HepG2 (cell line): Measurements from ENCODE around the gene PRSS33. TPM values are rescaled to one million over a fixed set of nuclear protein-coding genes. Genes with fewer than 3 reads are reported as not detected.

Source experiments
- ATAC-seq: fragments of 200-7000 bp; cut with Tn5 transposase; 3 replicates; pipeline ENCODE4 v1.9.1; 2020; ENCODE audit warnings: mild to moderate bottlenecking, moderate library complexity
- BruUV-seq: library from RNA; stranded (reverse); fragments of 400-500 nt; replicated peaks from 2 replicates; lab custom pipeline; 2021; lab: Mats Ljungman, UMichigan
- CTCF ChIA-PET: fragments of 300-600 bp; formaldehyde crosslinking; extraction: SDS; loops from one replicate; lab custom pipeline; 2021; ENCODE audit warnings: low total read pairs, inconsistent platforms, low intra/inter-chr PET ratio; lab: Yijun Ruan, JAX
- POLR2A ChIA-PET: fragments of 350-600 bp; sonication (Branson Sonifier 250); formaldehyde crosslinking; loops from one replicate; lab custom pipeline; 2020; ENCODE audit warnings: antibody characterized with exemption, inconsistent platforms; lab: Yijun Ruan, JAX
- DNase-seq: peaks from one replicate; pipeline ENCODE4 v3.0.0-alpha.2; 2015; ENCODE audit warnings: low spot score
- FAIRE-seq: peaks from 3 replicates; lab custom pipeline; 2011; peaks lifted over from hg19 to GRCh38; lab: Jason Lieb, UNC
- H2AFZ ChIP-seq: one replicate; pipeline ENCODE4 v1.6.1; 2011; ENCODE audit warnings: low read length, inconsistent platforms
- H3K27ac ChIP-seq: fragments of 300-600 bp; 3 replicates; pipeline ENCODE4 v1.8.0; 2011; ENCODE audit warnings: mixed run types, mild to moderate bottlenecking, mixed read lengths, low read length, inconsistent platforms; ENCODE audit not compliant: insufficient read depth; ENCODE audit errors: extremely low read length
- H3K27me3 ChIP-seq, 2 experiments: fragments of 200-600 bp in 1 of 2; 2 replicates in 1 of 2; 3 replicates in 1 of 2; pipeline versions ENCODE4 v1.6.0 to v1.8.0; 2011; ENCODE audit warnings: low read length in 2 of 2, mild to moderate bottlenecking in 2 of 2, moderate library complexity in 2 of 2, inconsistent platforms in 1 of 2; ENCODE audit not compliant: insufficient read depth in 2 of 2, control insufficient read depth in 1 of 2
- H3K36me3 ChIP-seq, 2 experiments: fragments of 200-600 bp in 1 of 2; replicated peaks in 1 of 2; 2 replicates in 1 of 2; 3 replicates in 1 of 2; pipeline versions ENCODE4 v1.5.1 to v1.8.0; 2011; ENCODE audit warnings: low read length in 2 of 2, inconsistent platforms in 1 of 2; ENCODE audit not compliant: insufficient read depth in 2 of 2, control insufficient read depth in 1 of 2
- H3K4me1 ChIP-seq: 2 replicates; pipeline ENCODE4 v1.5.1; 2012; ENCODE audit warnings: low read length, inconsistent platforms; ENCODE audit not compliant: insufficient read depth
- H3K4me2 ChIP-seq: 2 replicates; pipeline ENCODE4 v1.6.0; 2011; ENCODE audit warnings: low read depth, low read length, inconsistent platforms
- H3K4me3 ChIP-seq, 3 experiments: fragments of 200-600 bp in 1 of 3; sonication (generic), shearing (Covaris generic) in 1 of 3; replicated peaks in 1 of 3; 2 replicates each; pipeline ENCODE4 v1.5.1; 2011 to 2016; ENCODE audit warnings: low read length in 3 of 3, inconsistent platforms in 2 of 3, low read depth in 2 of 3, mild to moderate bottlenecking in 2 of 3, control low read depth in 1 of 3, mixed read lengths in 1 of 3; ENCODE audit not compliant: insufficient read depth in 1 of 3
- H3K79me2 ChIP-seq: one replicate; pipeline ENCODE4 v1.6.1; 2011; ENCODE audit warnings: low read length, inconsistent platforms; ENCODE audit not compliant: insufficient read depth
- H3K9ac ChIP-seq: 2 replicates; pipeline ENCODE4 v1.6.0; 2011; ENCODE audit warnings: mild to moderate bottlenecking, low read depth, low read length, inconsistent platforms; ENCODE audit not compliant: insufficient read depth
- H3K9me3 ChIP-seq: 2 replicates; pipeline ENCODE4 v1.5.1; 2012; ENCODE audit warnings: mild to moderate bottlenecking, low read length
- H4K20me1 ChIP-seq: 2 replicates; pipeline ENCODE4 v1.6.0; 2011; ENCODE audit warnings: inconsistent platforms, mild to moderate bottlenecking, low read length, moderate library complexity; ENCODE audit not compliant: insufficient read depth
- MAF1 ChIP-seq: sonication (generic); formaldehyde crosslinking; IDR thresholded peaks from 2 replicates; pipeline ENCODE4 v1.5.0; 2020; ENCODE audit warnings: missing genetic modification reagents, borderline replicate concordance
- NCOA2 ChIP-seq: sonication (generic); formaldehyde crosslinking; IDR thresholded peaks from 2 replicates; pipeline ENCODE4 v1.8.0; 2022; ENCODE audit warnings: inconsistent platforms
- NRL ChIP-seq: sonication (generic); formaldehyde crosslinking; IDR thresholded peaks from 2 replicates; pipeline ENCODE4 v1.5.0; 2020; ENCODE audit warnings: missing genetic modification reagents, mild to moderate bottlenecking, moderate library complexity, borderline replicate concordance
- POLR2AphosphoS2 ChIP-seq: IDR thresholded peaks from 2 replicates; pipeline ENCODE4 v1.6.1; 2011; ENCODE audit warnings: low read depth, low read length, improper control_type of control experiment
- TBL1XR1 ChIP-seq: fragments of 150-350 bp; IDR thresholded peaks from 2 replicates; pipeline ENCODE4 v1.6.1; 2014; ENCODE audit warnings: borderline replicate concordance, low read length; ENCODE audit not compliant: partially characterized antibody
- THAP8 ChIP-seq: sonication (generic); formaldehyde crosslinking; IDR thresholded peaks from 2 replicates; pipeline ENCODE4 v1.5.1; 2020; ENCODE audit warnings: missing genetic modification reagents, mild to moderate bottlenecking, borderline replicate concordance
- ZFX ChIP-seq: sonication (generic); formaldehyde crosslinking; IDR thresholded peaks from 2 replicates; pipeline ENCODE4 v1.4.0; 2020; ENCODE audit warnings: mild to moderate bottlenecking, low read depth, missing genetic modification reagents, moderate library complexity
- ZNF253 ChIP-seq: sonication (generic); formaldehyde crosslinking; IDR thresholded peaks from 2 replicates; pipeline ENCODE4 v1.8.0; 2022; ENCODE audit warnings: mild to moderate bottlenecking, missing genetic modification reagents, borderline replicate concordance
- ZNF333 ChIP-seq: sonication (generic); formaldehyde crosslinking; IDR thresholded peaks from 2 replicates; pipeline ENCODE4 v1.4.0; 2020; ENCODE audit warnings: mild to moderate bottlenecking, missing genetic modification reagents, borderline replicate concordance
- ZNF382 ChIP-seq: sonication (generic); formaldehyde crosslinking; IDR thresholded peaks from 2 replicates; pipeline ENCODE4 v1.5.0; 2020; ENCODE audit warnings: missing genetic modification reagents, mild to moderate bottlenecking, borderline replicate concordance
- ZNF768 ChIP-seq: sonication (generic); formaldehyde crosslinking; IDR thresholded peaks from 2 replicates; pipeline ENCODE4 v1.4.0; 2020; ENCODE audit warnings: missing genetic modification reagents
- WGBS: methylation state at CpG from one replicate; pipeline ENCODE4 v1.1.6; 2017; ENCODE audit warnings: low lambda C conversion rate; 5-methylcytosine and 5-hydroxymethylcytosine counted together
- in situ Hi-C: cut with HindIII; loops from 2 replicates; pipeline ENCODE4 v1.10.0; 2017; ENCODE audit warnings: low pct_unique_long_range_greater_than_20kb; ENCODE audit not compliant: extremely low pct_ligation_motif_present
- intact Hi-C: fragments of 100-400 bp; cut with micrococcal nuclease; formaldehyde crosslinking; loops from one replicate; pipeline ENCODE4 v1.10.0; 2022; ENCODE audit not compliant: unreplicated experiment
- polyA plus RNA-seq, 8 experiments: library from polyadenylated mRNA; depleted of rRNA in 3 of 8; stranded (reverse) in 7 of 8; unstranded in 1 of 8; fragments of >200 nt; fragmentation: Illumina TruSeq in 4 of 8; extraction: Trizol in 4 of 8; gene quantifications; 2 replicates each; pipeline versions ENCODE4 v1.2.1 to v1.2.3, GENCODE V29; 2011 to 2016; ENCODE audit warnings: low read depth in 4 of 8, missing spikeins in 1 of 8, mixed read lengths in 1 of 8; ENCODE audit not compliant: insufficient read depth in 1 of 8
- total RNA-seq, 5 experiments: library from RNA; depleted of rRNA; stranded (reverse); fragments of >200 nt; fragmentation: Illumina TruSeq; extraction: Trizol; gene quantifications; 2 replicates each; pipeline ENCODE4 v1.2.3, GENCODE V29; 2016; ENCODE audit warnings: low read depth in 1 of 5
- TF ChIP-seq, protein P1 (sequence below): sonication (generic); formaldehyde crosslinking; IDR thresholded peaks from 2 replicates; pipeline ENCODE4 v1.5.1; 2020; ENCODE audit warnings: missing genetic modification reagents, mild to moderate bottlenecking, borderline replicate concordance

PRSS33 gene
- total and polyA plus RNA-seq, 2 of the 13 experiments (the other 11 are each of a cell fraction or from before 2014, with no cell fraction given) = not detected

GRCh38 chr16:2737895-2738418 lies 49.4 kb downstream of the PRSS33 start:
- BruUV-seq = no TSS peak
- intact Hi-C loops (no loop called here), in situ Hi-C loops (no loop called here)
- Histone ChIP-seq H3K9ac (no peak overlapping the region), H3K27ac (no peak overlapping the region), H3K4me3 (no peak overlapping the region), H3K27me3 (no peaks in the 10 kb centered on the region; a peak in 1 of 5 replicates), H3K36me3 (no peaks in the 10 kb centered on the region), H2AFZ (no peak overlapping the region), H3K79me2 (no peaks in the 10 kb centered on the region), H3K4me1 (peaks cover 40% of the 10 kb centered on the region), H4K20me1 (no peaks in the 10 kb centered on the region), H3K9me3 (no peaks in the 10 kb centered on the region), H3K4me2 (no peak overlapping the region)
- DNase-seq (no peak), ATAC-seq (no peak), FAIRE-seq (no peak)
- ChIA-PET POLR2A (interaction anchor here (4.4 kb wide), 1 partner anchor 15 kb away, joined by 43 read pairs; the partner anchor contains the start of gene SRRM2), CTCF (no interaction called here)
- WGBS = 32% methylated on average over 2 of the region's 7 CpGs
- TF ChIP-seq ZNF768 (CRISPR knock-in tag) (0 out of 2 replicates have a peak, but pooled peaks have one; percentile 40), THAP8 (no peak), ZFX (CRISPR knock-in tag) (0 out of 2 replicates have a peak, but pooled peaks have one; percentile 3), ZNF253 (no peak)

DNA sequence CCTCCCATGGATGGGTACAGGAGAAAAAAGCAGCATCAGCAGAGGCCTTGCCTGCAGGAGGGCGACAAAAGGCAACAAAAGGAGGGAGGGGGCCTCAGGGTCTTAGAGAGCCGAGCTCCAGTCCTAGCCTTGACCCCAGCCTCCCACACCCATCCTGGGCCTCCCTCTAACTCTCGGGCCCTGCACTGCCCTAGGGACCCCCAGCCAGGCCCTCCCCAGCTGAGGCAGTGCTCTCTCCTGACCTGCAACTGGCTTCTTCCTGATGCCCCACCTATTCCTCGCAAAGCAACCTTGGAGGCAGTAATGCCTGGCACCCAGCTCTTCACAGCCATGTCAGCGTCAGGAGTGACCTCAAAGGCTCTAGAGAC lies 50.1 kb downstream of the PRSS33 start:
- Histone ChIP-seq H3K27me3 (no peaks in the 10 kb centered on the region; a peak in 2 of 5 replicates), H3K4me1 (peaks cover 44% of the 10 kb centered on the region), H3K4me3 (no peak overlapping the region), H3K4me2 (no peak overlapping the region), H2AFZ (no peak overlapping the region), H3K9ac (no peak overlapping the region), H3K79me2 (no peaks in the 10 kb centered on the region), H3K27ac (no peak overlapping the region), H3K9me3 (no peaks in the 10 kb centered on the region), H4K20me1 (no peaks in the 10 kb centered on the region), H3K36me3 (no peaks in the 10 kb centered on the region)
- BruUV-seq = no TSS peak
- intact Hi-C loops = no loop called here
- WGBS = 20% methylated on average over 1 of the region's 5 CpGs
- in situ Hi-C loops = no loop called here
- ATAC-seq = no peak
- DNase-seq = no peak
- FAIRE-seq = no peak
- POLR2A ChIA-PET = interaction anchor here (4.4 kb wide), 1 partner anchor 15 kb away, joined by 43 read pairs; the partner anchor contains the start of gene SRRM2
- CTCF ChIA-PET = no interaction called here
- no peak for TF ChIP-seq TBL1XR1
- no peak for TF ChIP-seq NCOA2 (CRISPR knock-in tag)
- no peak for TF ChIP-seq ZNF382 (CRISPR knock-in tag)
- TF ChIP-seq, protein P1, sequence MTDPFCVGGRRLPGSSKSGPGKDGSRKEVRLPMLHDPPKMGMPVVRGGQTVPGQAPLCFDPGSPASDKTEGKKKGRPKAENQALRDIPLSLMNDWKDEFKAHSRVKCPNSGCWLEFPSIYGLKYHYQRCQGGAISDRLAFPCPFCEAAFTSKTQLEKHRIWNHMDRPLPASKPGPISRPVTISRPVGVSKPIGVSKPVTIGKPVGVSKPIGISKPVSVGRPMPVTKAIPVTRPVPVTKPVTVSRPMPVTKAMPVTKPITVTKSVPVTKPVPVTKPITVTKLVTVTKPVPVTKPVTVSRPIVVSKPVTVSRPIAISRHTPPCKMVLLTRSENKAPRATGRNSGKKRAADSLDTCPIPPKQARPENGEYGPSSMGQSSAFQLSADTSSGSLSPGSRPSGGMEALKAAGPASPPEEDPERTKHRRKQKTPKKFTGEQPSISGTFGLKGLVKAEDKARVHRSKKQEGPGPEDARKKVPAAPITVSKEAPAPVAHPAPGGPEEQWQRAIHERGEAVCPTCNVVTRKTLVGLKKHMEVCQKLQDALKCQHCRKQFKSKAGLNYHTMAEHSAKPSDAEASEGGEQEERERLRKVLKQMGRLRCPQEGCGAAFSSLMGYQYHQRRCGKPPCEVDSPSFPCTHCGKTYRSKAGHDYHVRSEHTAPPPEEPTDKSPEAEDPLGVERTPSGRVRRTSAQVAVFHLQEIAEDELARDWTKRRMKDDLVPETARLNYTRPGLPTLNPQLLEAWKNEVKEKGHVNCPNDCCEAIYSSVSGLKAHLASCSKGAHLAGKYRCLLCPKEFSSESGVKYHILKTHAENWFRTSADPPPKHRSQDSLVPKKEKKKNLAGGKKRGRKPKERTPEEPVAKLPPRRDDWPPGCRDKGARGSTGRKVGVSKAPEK (CRISPR knock-in tag) = no peak
- TF ChIP-seq MAF1 = no peak
- TF ChIP-seq NRL (CRISPR knock-in tag) = no peak
- no peak for TF ChIP-seq ZNF333
- no peak for TF ChIP-seq POLR2AphosphoS2
